Mononuclear cell (primary cell): ENCODE results near the gene HBB. TPM values are rescaled to one million over a fixed set of nuclear protein-coding genes. Genes with fewer than 3 reads are reported as not detected.

Experiments
- H3K27me3 ChIP-seq: 2 replicates; pipeline ENCODE4 v1.6.0; 2011; ENCODE audit warnings: low read length, control low read depth; ENCODE audit not compliant: insufficient read depth
- H3K4me1 ChIP-seq: 2 replicates; pipeline ENCODE4 v1.5.1; 2011; ENCODE audit warnings: mild to moderate bottlenecking, low read length, control low read depth; ENCODE audit not compliant: insufficient read depth
- H3K4me3 ChIP-seq: 2 replicates; pipeline ENCODE4 v1.5.1; 2011; ENCODE audit warnings: mild to moderate bottlenecking, low read length, moderate library complexity
- H3K9me3 ChIP-seq: 2 replicates; pipeline ENCODE4 v1.5.1; 2011; ENCODE audit warnings: low read depth, mild to moderate bottlenecking, control low read depth, low read length
- total RNA-seq: library from RNA; depleted of rRNA; stranded (reverse); fragments of >200 nt; gene quantifications from one replicate; pipeline ENCODE4 v1.2.3, GENCODE V29; 2012

HBB gene
- total RNA-seq, 1 donor: 76.0 TPM

- Histone ChIP-seq H3K9me3 (no peaks in the 10 kb centered on the region), H3K4me1 (no peaks in the 10 kb centered on the region), H3K27me3 (no peaks in the 10 kb centered on the region), H3K4me3 (no peak overlapping the region)
These were observed 12.2 kb upstream of the HBB start for GRCh38 chr11:5239046-5239445.

- H3K4me3 ChIP-seq: no peak overlapping the region
- H3K9me3 ChIP-seq: no peaks in the 10 kb centered on the region
- no peaks in the 10 kb centered on the region for H3K27me3 ChIP-seq
- no peaks in the 10 kb centered on the region for H3K4me1 ChIP-seq
These were observed 11.6 kb upstream of the HBB start for GRCh38 chr11:5238486-5238885.

GRCh38 chr11:5237420-5237819 lies 10.5 kb upstream of the HBB start:
- Histone ChIP-seq H3K9me3 (no peaks in the 10 kb centered on the region), H3K27me3 (no peaks in the 10 kb centered on the region), H3K4me3 (no peak overlapping the region), H3K4me1 (no peaks in the 10 kb centered on the region)

GRCh38 chr11:5235364-5236095 lies 8.7 kb upstream of the HBB start:
- H3K9me3 ChIP-seq: no peaks in the 10 kb centered on the region
- H3K4me1 ChIP-seq: no peaks in the 10 kb centered on the region
- no peak overlapping the region for H3K4me3 ChIP-seq
- H3K27me3 ChIP-seq: no peaks in the 10 kb centered on the region

- Histone ChIP-seq H3K27me3 (no peaks in the 10 kb centered on the region), H3K4me1 (no peaks in the 10 kb centered on the region), H3K4me3 (no peak within 1 kb of the TSS), H3K9me3 (no peaks in the 10 kb centered on the region)
These were observed 7.5 kb upstream of the HBB start, which contains the start of gene HBD for GRCh38 chr11:5234381-5234834. HBD (minus strand) TSS chr11:5234483; CDS start chr11:5234433, 50 bp downstream.

GRCh38 chr11:5233307-5233706 lies 6.4 kb upstream of the HBB start:
- Histone ChIP-seq H3K4me1 (no peaks in the 10 kb centered on the region), H3K27me3 (no peaks in the 10 kb centered on the region), H3K9me3 (no peaks in the 10 kb centered on the region), H3K4me3 (no peak overlapping the region)

GRCh38 chr11:5232821-5233220 lies 6.0 kb upstream of the HBB start:
- Histone ChIP-seq H3K4me3 (no peak overlapping the region), H3K9me3 (no peaks in the 10 kb centered on the region), H3K27me3 (no peaks in the 10 kb centered on the region), H3K4me1 (no peaks in the 10 kb centered on the region)

GRCh38 chr11:5232176-5232575 lies 5.3 kb upstream of the HBB start:
- H3K4me3 ChIP-seq: no peak overlapping the region
- H3K4me1 ChIP-seq: no peaks in the 10 kb centered on the region
- H3K9me3 ChIP-seq: no peaks in the 10 kb centered on the region
- no peaks in the 10 kb centered on the region for H3K27me3 ChIP-seq

GRCh38 chr11:5231111-5231510 lies 4.2 kb upstream of the HBB start:
- H3K4me3 ChIP-seq: no peak overlapping the region
- no peaks in the 10 kb centered on the region for H3K27me3 ChIP-seq
- no peaks in the 10 kb centered on the region for H3K4me1 ChIP-seq
- H3K9me3 ChIP-seq: no peaks in the 10 kb centered on the region

GRCh38 chr11:5230266-5230665 lies 3.4 kb upstream of the HBB start:
- Histone ChIP-seq H3K4me1 (no peaks in the 10 kb centered on the region), H3K27me3 (no peaks in the 10 kb centered on the region), H3K4me3 (no peak overlapping the region), H3K9me3 (no peaks in the 10 kb centered on the region)

GRCh38 chr11:5229796-5230195 lies 2.9 kb upstream of the HBB start:
- Histone ChIP-seq H3K27me3 (no peaks in the 10 kb centered on the region), H3K4me1 (no peaks in the 10 kb centered on the region), H3K4me3 (no peak overlapping the region), H3K9me3 (no peaks in the 10 kb centered on the region)

- H3K9me3 ChIP-seq: no peaks in the 10 kb centered on the region
- H3K27me3 ChIP-seq: no peaks in the 10 kb centered on the region
- no peaks in the 10 kb centered on the region for H3K4me1 ChIP-seq
- no peak overlapping the region for H3K4me3 ChIP-seq
These were observed 2.5 kb upstream of the HBB start for GRCh38 chr11:5229356-5229755.

- H3K4me1 ChIP-seq: no peaks in the 10 kb centered on the region
- no peaks in the 10 kb centered on the region for H3K9me3 ChIP-seq
These were observed 1.3 kb upstream of the HBB start for GRCh38 chr11:5228124-5228523.

GRCh38 chr11:5227681-5228080 lies 810 bp upstream of the HBB start:
- H3K27me3 ChIP-seq: no peaks in the 10 kb centered on the region
- H3K9me3 ChIP-seq: no peaks in the 10 kb centered on the region
- no peak overlapping the region for H3K4me3 ChIP-seq
- no peaks in the 10 kb centered on the region for H3K4me1 ChIP-seq

More at GRCh38 chr11:5228124-5228523, 1.3 kb upstream of the HBB start:
- H3K4me3 ChIP-seq: no peak overlapping the region
- H3K27me3 ChIP-seq: no peaks in the 10 kb centered on the region

GRCh38 chr11:5225480-5225871 lies 1.4 kb downstream of the HBB start:
- no peaks in the 10 kb centered on the region for H3K4me1 ChIP-seq
- no peaks in the 10 kb centered on the region for H3K9me3 ChIP-seq
- no peak overlapping the region for H3K4me3 ChIP-seq
- H3K27me3 ChIP-seq: no peaks in the 10 kb centered on the region
